ENCODE results near the gene SAG. TPM values are rescaled to one million over a fixed set of nuclear protein-coding genes. Genes with fewer than 3 reads are reported as not detected.
"Not testable (repeated sequence)": the region's sequence is repeated elsewhere in the genome, so short reads cannot be mapped to it uniquely, and the experiment has no call there.

The SAG gene
- total RNA-seq, 1 donor from 2014 or later, result not detected

- Mint-ChIP-seq H3K9me3 (no peaks in the 10 kb centered on the region), H3K27ac (no peak overlapping the region), H3K27me3 (ENCODE audit: low read depth) (peaks cover 20% of the 10 kb centered on the region), H3K36me3 (ENCODE audit: low read depth) (no peaks in the 10 kb centered on the region), H3K4me1 (ENCODE audit: low read depth) (no peaks in the 10 kb centered on the region), H3K4me3 (ENCODE audit: low read depth) (no peak overlapping the region)
- intact Hi-C loops (cut with micrococcal nuclease), result no loop called here
- DNase-seq (ENCODE audit: low spot score), result no peak
Observed at GRCh38 chr2:233323851-233324250, 16.2 kb downstream of the SAG start.

GRCh38 chr2:233325256-233325655 is 17.6 kb downstream of the SAG start:
- DNase-seq (ENCODE audit: low spot score), result no peak
- intact Hi-C loops (cut with micrococcal nuclease), result no loop called here
- no peaks in the 10 kb centered on the region for H3K36me3 Mint-ChIP-seq (ENCODE audit: low read depth)
- no peak overlapping the region for H3K27ac Mint-ChIP-seq
- H3K4me1 Mint-ChIP-seq (ENCODE audit: low read depth), result no peaks in the 10 kb centered on the region
- no peaks in the 10 kb centered on the region for H3K9me3 Mint-ChIP-seq
- no peak overlapping the region for H3K4me3 Mint-ChIP-seq (ENCODE audit: low read depth)
- peaks cover 11% of the 10 kb centered on the region for H3K27me3 Mint-ChIP-seq (ENCODE audit: low read depth)

GRCh38 chr2:233325814-233326213 is 18.2 kb downstream of the SAG start:
- peaks cover 10% of the 10 kb centered on the region for H3K27me3 Mint-ChIP-seq (ENCODE audit: low read depth)
- peaks cover 1% of the 10 kb centered on the region for H3K4me1 Mint-ChIP-seq (ENCODE audit: low read depth)
- no peaks in the 10 kb centered on the region for H3K36me3 Mint-ChIP-seq (ENCODE audit: low read depth)
- no peak overlapping the region for H3K4me3 Mint-ChIP-seq (ENCODE audit: low read depth)
- intact Hi-C loops (cut with micrococcal nuclease), result no loop called here
- no peaks in the 10 kb centered on the region for H3K9me3 Mint-ChIP-seq
- DNase-seq (ENCODE audit: low spot score), result no peak
- H3K27ac Mint-ChIP-seq, result no peak overlapping the region

- H3K4me3 Mint-ChIP-seq (ENCODE audit: low read depth), result no peak overlapping the region
- no peaks in the 10 kb centered on the region for H3K9me3 Mint-ChIP-seq
- H3K27ac Mint-ChIP-seq, result no peak overlapping the region
- H3K27me3 Mint-ChIP-seq (ENCODE audit: low read depth), result peaks cover 3% of the 10 kb centered on the region
- intact Hi-C loops (cut with micrococcal nuclease), result no loop called here
- no peak for DNase-seq (ENCODE audit: low spot score)
- H3K4me1 Mint-ChIP-seq (ENCODE audit: low read depth), result peaks cover 7% of the 10 kb centered on the region
- no peaks in the 10 kb centered on the region for H3K36me3 Mint-ChIP-seq (ENCODE audit: low read depth)
Observed at GRCh38 chr2:233326500-233326899, 18.9 kb downstream of the SAG start.

GRCh38 chr2:233328922-233329321 is 21.3 kb downstream of the SAG start:
- Mint-ChIP-seq H3K9me3 (no peaks in the 10 kb centered on the region), H3K27ac (no peak overlapping the region), H3K27me3 (ENCODE audit: low read depth) (peaks cover 3% of the 10 kb centered on the region), H3K36me3 (ENCODE audit: low read depth) (peaks cover 2% of the 10 kb centered on the region), H3K4me1 (ENCODE audit: low read depth) (peaks cover 16% of the 10 kb centered on the region), H3K4me3 (ENCODE audit: low read depth) (no peak overlapping the region)
- DNase-seq (ENCODE audit: low spot score), result no peak
- intact Hi-C loops (cut with micrococcal nuclease), result no loop called here

- intact Hi-C loops (cut with micrococcal nuclease), result loop anchor here (2.0 kb wide), 1 partner anchor 57 kb away; no protein-coding TSS in a partner anchor
Observed at GRCh38 chr2:233329489-233330135, 22.0 kb downstream of the SAG start.

GRCh38 chr2:233331536-233331935 is 23.9 kb downstream of the SAG start:
- Mint-ChIP-seq H3K27me3 (ENCODE audit: low read depth) (peaks cover 1% of the 10 kb centered on the region), H3K27ac (peak overlapping the region; percentile 92), H3K4me3 (ENCODE audit: low read depth) (peak overlapping the region; percentile 38), H3K9me3 (no peaks in the 10 kb centered on the region), H3K36me3 (ENCODE audit: low read depth) (peaks cover 2% of the 10 kb centered on the region), H3K4me1 (ENCODE audit: low read depth) (peaks cover 22% of the 10 kb centered on the region)
- intact Hi-C loops (cut with micrococcal nuclease), result loop anchor here (2.0 kb wide), 1 partner anchor 55 kb away; no protein-coding TSS in a partner anchor
- DNase-seq (ENCODE audit: low spot score), result peak; percentile 73

More at GRCh38 chr2:233329489-233330135, 22.0 kb downstream of the SAG start:
- no peak overlapping the region for H3K4me3 Mint-ChIP-seq (ENCODE audit: low read depth)
- H3K9me3 Mint-ChIP-seq, result no peaks in the 10 kb centered on the region
- peaks cover 17% of the 10 kb centered on the region for H3K4me1 Mint-ChIP-seq (ENCODE audit: low read depth)
- H3K27ac Mint-ChIP-seq, result no peak overlapping the region
- DNase-seq (ENCODE audit: low spot score), result no peak
- peaks cover 2% of the 10 kb centered on the region for H3K36me3 Mint-ChIP-seq (ENCODE audit: low read depth)
- H3K27me3 Mint-ChIP-seq (ENCODE audit: low read depth), result peaks cover 3% of the 10 kb centered on the region

- Mint-ChIP-seq H3K9me3 (no peaks in the 10 kb centered on the region), H3K27me3 (ENCODE audit: low read depth) (no peaks in the 10 kb centered on the region), H3K4me3 (ENCODE audit: low read depth) (no peak overlapping the region), H3K27ac (peak overlapping the region; percentile 92), H3K36me3 (ENCODE audit: low read depth) (peaks cover 2% of the 10 kb centered on the region), H3K4me1 (ENCODE audit: low read depth) (peaks cover 22% of the 10 kb centered on the region)
- intact Hi-C loops (cut with micrococcal nuclease), result no loop called here
- no peak for DNase-seq (ENCODE audit: low spot score)
Observed at GRCh38 chr2:233332125-233332524, 24.5 kb downstream of the SAG start.

GRCh38 chr2:233334915-233335314 is 27.3 kb downstream of the SAG start:
- Mint-ChIP-seq H3K4me1 (ENCODE audit: low read depth) (peaks cover 32% of the 10 kb centered on the region), H3K9me3 (no peaks in the 10 kb centered on the region), H3K27me3 (ENCODE audit: low read depth) (peaks cover 7% of the 10 kb centered on the region), H3K4me3 (ENCODE audit: low read depth) (no peak overlapping the region), H3K27ac (no peak overlapping the region), H3K36me3 (ENCODE audit: low read depth) (peaks cover 2% of the 10 kb centered on the region)
- intact Hi-C loops (cut with micrococcal nuclease), result no loop called here
- no peak for DNase-seq (ENCODE audit: low spot score)

- H3K36me3 Mint-ChIP-seq (ENCODE audit: low read depth); DNase-seq (ENCODE audit: low spot score); H3K4me3 Mint-ChIP-seq (ENCODE audit: low read depth); H3K27me3 Mint-ChIP-seq (ENCODE audit: low read depth); intact Hi-C loops (cut with micrococcal nuclease); H3K27ac Mint-ChIP-seq; H3K9me3 Mint-ChIP-seq: not testable (repeated sequence)
- H3K4me1 Mint-ChIP-seq (ENCODE audit: low read depth), result peaks cover 29% of the 10 kb centered on the region
Observed at GRCh38 chr2:233336091-233336490, 28.5 kb downstream of the SAG start.

- no peaks in the 10 kb centered on the region for H3K9me3 Mint-ChIP-seq
- no peak overlapping the region for H3K27ac Mint-ChIP-seq
- H3K36me3 Mint-ChIP-seq (ENCODE audit: low read depth), result peaks cover 2% of the 10 kb centered on the region
- peaks cover 24% of the 10 kb centered on the region for H3K4me1 Mint-ChIP-seq (ENCODE audit: low read depth)
- no peak overlapping the region for H3K4me3 Mint-ChIP-seq (ENCODE audit: low read depth)
- DNase-seq (ENCODE audit: low spot score), result no peak
- H3K27me3 Mint-ChIP-seq (ENCODE audit: low read depth), result peaks cover 9% of the 10 kb centered on the region
- intact Hi-C loops (cut with micrococcal nuclease), result no loop called here
Observed at GRCh38 chr2:233336541-233336940, 28.9 kb downstream of the SAG start.

GRCh38 chr2:233338046-233338445 is 30.4 kb downstream of the SAG start:
- no peak for DNase-seq (ENCODE audit: low spot score)
- H3K36me3 Mint-ChIP-seq (ENCODE audit: low read depth), result no peaks in the 10 kb centered on the region
- peaks cover 13% of the 10 kb centered on the region for H3K27me3 Mint-ChIP-seq (ENCODE audit: low read depth)
- H3K27ac Mint-ChIP-seq, result no peak overlapping the region
- intact Hi-C loops (cut with micrococcal nuclease), result no loop called here
- no peak overlapping the region for H3K4me3 Mint-ChIP-seq (ENCODE audit: low read depth)
- peaks cover 17% of the 10 kb centered on the region for H3K4me1 Mint-ChIP-seq (ENCODE audit: low read depth)
- H3K9me3 Mint-ChIP-seq, result no peaks in the 10 kb centered on the region

- no peak overlapping the region for H3K27ac Mint-ChIP-seq
- H3K27me3 Mint-ChIP-seq (ENCODE audit: low read depth), result peaks cover 18% of the 10 kb centered on the region
- DNase-seq (ENCODE audit: low spot score), result no peak
- H3K4me1 Mint-ChIP-seq (ENCODE audit: low read depth), result peaks cover 17% of the 10 kb centered on the region
- no peak overlapping the region for H3K4me3 Mint-ChIP-seq (ENCODE audit: low read depth)
- H3K36me3 Mint-ChIP-seq (ENCODE audit: low read depth), result no peaks in the 10 kb centered on the region
- H3K9me3 Mint-ChIP-seq, result no peaks in the 10 kb centered on the region
- intact Hi-C loops (cut with micrococcal nuclease), result no loop called here
Observed at GRCh38 chr2:233338812-233339368, 31.3 kb downstream of the SAG start.
